ENCODE measurements around the gene CHAC2. TPM values are rescaled to one million over a fixed set of nuclear protein-coding genes. Genes with fewer than 3 reads are reported as not detected.

The CHAC2 gene
- total RNA-seq, 1 donor from 2014 or later: 2.7 TPM

DNA sequence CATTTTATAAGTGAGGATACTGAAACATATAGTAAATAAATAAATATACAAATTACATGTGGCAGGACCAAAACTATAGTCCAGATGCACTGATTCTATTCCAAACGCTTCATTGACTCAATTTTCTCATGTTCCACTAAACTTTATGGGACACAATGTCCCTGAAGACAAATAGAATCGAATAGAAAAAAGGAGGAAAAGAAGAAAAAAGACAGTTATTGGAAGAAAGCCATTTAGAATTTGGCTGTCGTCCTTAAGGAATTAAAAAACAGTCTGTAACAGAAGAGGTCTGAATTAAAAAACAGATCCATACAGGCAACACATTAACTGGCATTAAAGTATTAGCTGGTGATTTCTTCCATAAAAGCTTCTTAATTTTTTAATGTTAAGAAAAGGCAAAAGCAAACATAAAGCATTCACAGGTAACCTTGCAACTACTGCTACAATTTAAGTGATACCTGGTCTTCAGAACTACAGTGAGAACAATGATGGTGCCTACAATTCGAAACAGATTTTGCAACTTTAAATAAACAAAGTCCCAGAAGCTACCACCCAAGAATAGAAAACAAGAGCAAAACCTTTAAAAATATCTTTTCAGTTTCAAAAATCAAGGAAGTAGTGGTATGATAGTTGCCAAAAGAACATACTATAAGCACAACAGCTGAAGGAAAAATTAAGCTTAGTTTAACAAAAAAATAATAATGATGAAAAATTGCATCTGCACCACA, 17.4 kb upstream of the CHAC2 start:
- Mint-ChIP-seq H3K9me3 (ENCODE audit: low read depth) (peaks cover 3% of the 10 kb centered on the region), H3K27ac (ENCODE audit: unreplicated experiment) (no peak overlapping the region), H3K4me1 (ENCODE audit: low read depth) (peaks cover 15% of the 10 kb centered on the region), H3K36me3 (ENCODE audit: low read depth) (peaks cover 15% of the 10 kb centered on the region), H3K27me3 (ENCODE audit: low read depth) (no peaks in the 10 kb centered on the region), H3K4me3 (ENCODE audit: unreplicated experiment) (no peak overlapping the region)
- no peak for TF ChIP-seq CTCF (IDR thresholded peaks at IDR 0.05)
- no peak for DNase-seq (ENCODE audit: low spot score)

DNA sequence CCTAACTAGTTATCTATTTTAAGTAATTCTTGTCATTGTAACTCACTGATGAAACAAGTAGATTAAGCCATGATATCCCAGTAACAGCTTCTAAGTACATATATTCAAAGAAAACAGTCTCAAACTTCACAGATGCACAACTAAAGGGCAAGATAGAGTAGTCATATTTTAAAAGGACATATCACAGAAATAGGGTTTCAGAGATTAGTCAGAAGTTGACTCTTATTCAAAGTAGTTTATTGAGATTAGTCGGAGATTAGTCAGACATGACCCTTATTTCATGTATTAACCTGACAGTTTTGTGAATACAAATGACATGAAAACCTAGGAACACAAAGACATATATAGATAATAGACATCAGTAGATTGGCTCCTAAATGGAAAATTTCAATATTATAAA, 15.9 kb upstream of the CHAC2 start:
- Mint-ChIP-seq H3K36me3 (ENCODE audit: low read depth) (peaks cover 19% of the 10 kb centered on the region), H3K27me3 (ENCODE audit: low read depth) (no peaks in the 10 kb centered on the region), H3K9me3 (ENCODE audit: low read depth) (peaks cover 6% of the 10 kb centered on the region), H3K4me1 (ENCODE audit: low read depth) (peaks cover 11% of the 10 kb centered on the region), H3K27ac (ENCODE audit: unreplicated experiment) (no peak overlapping the region), H3K4me3 (ENCODE audit: unreplicated experiment) (no peak overlapping the region)
- DNase-seq (ENCODE audit: low spot score): no peak
- TF ChIP-seq CTCF (IDR thresholded peaks at IDR 0.05): no peak

- no peak for DNase-seq (ENCODE audit: low spot score)
- peaks cover 6% of the 10 kb centered on the region for H3K9me3 Mint-ChIP-seq (ENCODE audit: low read depth)
- peaks cover 20% of the 10 kb centered on the region for H3K36me3 Mint-ChIP-seq (ENCODE audit: low read depth)
- no peak overlapping the region for H3K4me3 Mint-ChIP-seq (ENCODE audit: unreplicated experiment)
- H3K27ac Mint-ChIP-seq (ENCODE audit: unreplicated experiment): no peak overlapping the region
- H3K4me1 Mint-ChIP-seq (ENCODE audit: low read depth): peaks cover 11% of the 10 kb centered on the region
- H3K27me3 Mint-ChIP-seq (ENCODE audit: low read depth): no peaks in the 10 kb centered on the region
- TF ChIP-seq CTCF (IDR thresholded peaks at IDR 0.05): no peak
Measured at GRCh38 chr2:53752385-53752784, 15.2 kb upstream of the CHAC2 start.

- peaks cover 11% of the 10 kb centered on the region for H3K4me1 Mint-ChIP-seq (ENCODE audit: low read depth)
- peaks cover 19% of the 10 kb centered on the region for H3K36me3 Mint-ChIP-seq (ENCODE audit: low read depth)
- DNase-seq (ENCODE audit: low spot score): no peak
- H3K4me3 Mint-ChIP-seq (ENCODE audit: unreplicated experiment): no peak overlapping the region
- H3K27me3 Mint-ChIP-seq (ENCODE audit: low read depth): no peaks in the 10 kb centered on the region
- H3K9me3 Mint-ChIP-seq (ENCODE audit: low read depth): peaks cover 6% of the 10 kb centered on the region
- H3K27ac Mint-ChIP-seq (ENCODE audit: unreplicated experiment): no peak overlapping the region
- TF ChIP-seq CTCF (IDR thresholded peaks at IDR 0.05): no peak
Measured at GRCh38 chr2:53753041-53753440, 14.6 kb upstream of the CHAC2 start.

DNA sequence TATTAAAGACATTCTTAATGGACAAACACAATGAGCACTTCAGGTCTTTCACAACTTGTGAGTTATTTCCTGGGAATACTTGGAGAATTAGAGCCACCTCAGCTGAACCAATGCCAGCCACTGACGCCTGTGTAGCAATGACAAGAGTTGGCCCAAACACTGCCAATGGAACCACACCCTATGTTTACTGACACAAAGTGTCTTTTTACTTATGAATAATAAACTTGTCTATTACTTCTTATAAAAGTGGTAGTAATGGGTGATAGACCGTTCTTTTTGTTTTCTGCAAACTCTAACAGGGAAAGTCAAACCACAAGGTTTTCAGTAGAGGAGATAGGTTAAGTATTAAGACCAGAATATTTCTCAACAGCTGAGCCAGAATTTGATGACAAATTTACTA, 12.5 kb upstream of the CHAC2 start:
- Mint-ChIP-seq H3K36me3 (ENCODE audit: low read depth) (peaks cover 11% of the 10 kb centered on the region), H3K4me3 (ENCODE audit: unreplicated experiment) (no peak overlapping the region), H3K27ac (ENCODE audit: unreplicated experiment) (no peak overlapping the region), H3K9me3 (ENCODE audit: low read depth) (peaks cover 2% of the 10 kb centered on the region), H3K4me1 (ENCODE audit: low read depth) (peaks cover 11% of the 10 kb centered on the region), H3K27me3 (ENCODE audit: low read depth) (no peaks in the 10 kb centered on the region)
- no peak for TF ChIP-seq CTCF (IDR thresholded peaks at IDR 0.05)
- no peak for DNase-seq (ENCODE audit: low spot score)

All from chondrocyte (in vitro differentiated cells).